ENCODE measurements around the gene MAP7D1. TPM values are rescaled to one million over a fixed set of nuclear protein-coding genes. Genes with fewer than 3 reads are reported as not detected.

MAP7D1 gene
- polyA plus RNA-seq, 1 of the 3 experiments (the other 2 are of a cell fraction) = 69.9 TPM

DNA sequence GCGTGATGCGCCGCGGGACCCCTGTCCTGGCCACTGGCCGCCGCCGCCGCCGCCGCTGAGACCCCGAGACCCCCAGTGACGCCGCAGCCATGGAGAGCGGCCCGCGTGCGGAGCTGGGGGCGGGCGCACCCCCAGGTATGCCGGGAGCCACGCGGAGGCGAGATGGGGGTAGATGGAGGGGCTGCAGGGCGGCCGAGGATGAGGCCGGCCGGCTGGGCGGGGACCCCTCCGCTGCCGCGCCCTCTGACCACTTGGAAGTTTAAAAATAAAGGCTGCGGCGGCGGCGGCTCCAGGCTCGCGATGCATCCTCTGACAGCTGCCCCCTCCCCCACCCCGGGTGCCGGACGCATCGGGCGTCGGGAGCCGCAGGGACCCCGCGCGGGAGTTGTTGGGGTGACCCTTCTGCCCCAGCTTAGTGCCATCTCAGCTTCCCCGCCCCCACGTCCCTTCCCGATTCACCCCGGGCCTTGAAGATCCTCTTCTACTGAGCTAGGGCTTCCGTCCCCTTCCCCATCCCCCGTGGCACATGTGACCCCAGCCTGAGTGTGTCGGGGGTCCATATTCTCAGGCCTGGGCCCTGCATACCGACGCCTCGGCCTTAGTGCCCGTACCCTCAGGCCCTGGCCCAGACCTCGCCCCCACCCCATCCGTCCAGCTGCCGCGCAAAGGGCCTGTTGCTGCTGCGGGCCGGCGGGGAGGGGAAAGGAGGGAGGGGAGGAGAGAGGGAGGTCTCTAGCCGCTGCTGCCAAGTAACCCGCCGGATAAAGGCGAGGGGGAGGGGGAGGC lies 562 bp downstream of the MAP7D1 start (continued):
- TF ChIP-seq, protein P1, sequence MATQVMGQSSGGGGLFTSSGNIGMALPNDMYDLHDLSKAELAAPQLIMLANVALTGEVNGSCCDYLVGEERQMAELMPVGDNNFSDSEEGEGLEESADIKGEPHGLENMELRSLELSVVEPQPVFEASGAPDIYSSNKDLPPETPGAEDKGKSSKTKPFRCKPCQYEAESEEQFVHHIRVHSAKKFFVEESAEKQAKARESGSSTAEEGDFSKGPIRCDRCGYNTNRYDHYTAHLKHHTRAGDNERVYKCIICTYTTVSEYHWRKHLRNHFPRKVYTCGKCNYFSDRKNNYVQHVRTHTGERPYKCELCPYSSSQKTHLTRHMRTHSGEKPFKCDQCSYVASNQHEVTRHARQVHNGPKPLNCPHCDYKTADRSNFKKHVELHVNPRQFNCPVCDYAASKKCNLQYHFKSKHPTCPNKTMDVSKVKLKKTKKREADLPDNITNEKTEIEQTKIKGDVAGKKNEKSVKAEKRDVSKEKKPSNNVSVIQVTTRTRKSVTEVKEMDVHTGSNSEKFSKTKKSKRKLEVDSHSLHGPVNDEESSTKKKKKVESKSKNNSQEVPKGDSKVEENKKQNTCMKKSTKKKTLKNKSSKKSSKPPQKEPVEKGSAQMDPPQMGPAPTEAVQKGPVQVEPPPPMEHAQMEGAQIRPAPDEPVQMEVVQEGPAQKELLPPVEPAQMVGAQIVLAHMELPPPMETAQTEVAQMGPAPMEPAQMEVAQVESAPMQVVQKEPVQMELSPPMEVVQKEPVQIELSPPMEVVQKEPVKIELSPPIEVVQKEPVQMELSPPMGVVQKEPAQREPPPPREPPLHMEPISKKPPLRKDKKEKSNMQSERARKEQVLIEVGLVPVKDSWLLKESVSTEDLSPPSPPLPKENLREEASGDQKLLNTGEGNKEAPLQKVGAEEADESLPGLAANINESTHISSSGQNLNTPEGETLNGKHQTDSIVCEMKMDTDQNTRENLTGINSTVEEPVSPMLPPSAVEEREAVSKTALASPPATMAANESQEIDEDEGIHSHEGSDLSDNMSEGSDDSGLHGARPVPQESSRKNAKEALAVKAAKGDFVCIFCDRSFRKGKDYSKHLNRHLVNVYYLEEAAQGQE (IDR thresholded peaks at IDR 0.05; ENCODE audit: low read depth, low read length) = no peak
- TF ChIP-seq RXRA (IDR thresholded peaks at IDR 0.05; ENCODE audit: borderline replicate concordance, low read depth) (no peak), NFIC (IDR thresholded peaks at IDR 0.05; ENCODE audit: borderline replicate concordance) (peak; percentile 24; the same call in 1 of the 2 replicates), MAX (IDR thresholded peaks at IDR 0.05; ENCODE audit: low read depth) (no peak), GATA2 (CRISPR knock-in tag; IDR thresholded peaks at IDR 0.05) (no peak), RAD21 (IDR thresholded peaks at IDR 0.05; ENCODE audit: low read length) (no peak), RFX5 (IDR thresholded peaks at IDR 0.05; ENCODE audit: low read length) (no peak)

GRCh38 chr1:36157115-36157903 lies 1.3 kb downstream of the MAP7D1 start:
- H3K27ac ChIP-seq (ENCODE audit: low read depth in 2 of 2, low read length in 1 of 2) = peak overlapping the region; percentile 90 to 98
- H3K36me3 ChIP-seq (replicated peaks in 1 of 2; ENCODE audit: control insufficient read depth in 1 of 2, insufficient read depth in 2 of 2, low read length in 1 of 2) = peaks cover 8 to 12% of the 10 kb centered on the region in 2 experiments
- peak overlapping the region; percentile 98 for H3K9ac ChIP-seq
- H3K9me3 ChIP-seq = no peaks in the 10 kb centered on the region
- H2AFZ ChIP-seq (ENCODE audit: low read depth) = no peak overlapping the region
- H3K4me3 ChIP-seq (ENCODE audit: low read depth in 2 of 2, low read length in 1 of 2) = peak overlapping the region; percentile 87 to 99
- H3K4me2 ChIP-seq = peak overlapping the region; percentile 76
- peak; percentile 54 for DNase-seq
- H3K27me3 ChIP-seq (ENCODE audit: insufficient read depth) = no peaks in the 10 kb centered on the region
- TF ChIP-seq, protein P2, sequence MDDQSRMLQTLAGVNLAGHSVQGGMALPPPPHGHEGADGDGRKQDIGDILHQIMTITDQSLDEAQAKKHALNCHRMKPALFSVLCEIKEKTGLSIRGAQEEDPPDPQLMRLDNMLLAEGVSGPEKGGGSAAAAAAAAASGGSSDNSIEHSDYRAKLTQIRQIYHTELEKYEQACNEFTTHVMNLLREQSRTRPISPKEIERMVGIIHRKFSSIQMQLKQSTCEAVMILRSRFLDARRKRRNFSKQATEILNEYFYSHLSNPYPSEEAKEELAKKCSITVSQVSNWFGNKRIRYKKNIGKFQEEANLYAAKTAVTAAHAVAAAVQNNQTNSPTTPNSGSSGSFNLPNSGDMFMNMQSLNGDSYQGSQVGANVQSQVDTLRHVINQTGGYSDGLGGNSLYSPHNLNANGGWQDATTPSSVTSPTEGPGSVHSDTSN (IDR thresholded peaks at IDR 0.05) = no peak
- TF ChIP-seq RAD21 (IDR thresholded peaks at IDR 0.05; ENCODE audit: low read length) = no peak
- no peak for TF ChIP-seq EZH2phosphoT487 (IDR thresholded peaks at IDR 0.05; ENCODE audit: borderline replicate concordance, low read depth)
- no peak for TF ChIP-seq RFX5 (IDR thresholded peaks at IDR 0.05; ENCODE audit: low read length)
- TF ChIP-seq, protein P3, sequence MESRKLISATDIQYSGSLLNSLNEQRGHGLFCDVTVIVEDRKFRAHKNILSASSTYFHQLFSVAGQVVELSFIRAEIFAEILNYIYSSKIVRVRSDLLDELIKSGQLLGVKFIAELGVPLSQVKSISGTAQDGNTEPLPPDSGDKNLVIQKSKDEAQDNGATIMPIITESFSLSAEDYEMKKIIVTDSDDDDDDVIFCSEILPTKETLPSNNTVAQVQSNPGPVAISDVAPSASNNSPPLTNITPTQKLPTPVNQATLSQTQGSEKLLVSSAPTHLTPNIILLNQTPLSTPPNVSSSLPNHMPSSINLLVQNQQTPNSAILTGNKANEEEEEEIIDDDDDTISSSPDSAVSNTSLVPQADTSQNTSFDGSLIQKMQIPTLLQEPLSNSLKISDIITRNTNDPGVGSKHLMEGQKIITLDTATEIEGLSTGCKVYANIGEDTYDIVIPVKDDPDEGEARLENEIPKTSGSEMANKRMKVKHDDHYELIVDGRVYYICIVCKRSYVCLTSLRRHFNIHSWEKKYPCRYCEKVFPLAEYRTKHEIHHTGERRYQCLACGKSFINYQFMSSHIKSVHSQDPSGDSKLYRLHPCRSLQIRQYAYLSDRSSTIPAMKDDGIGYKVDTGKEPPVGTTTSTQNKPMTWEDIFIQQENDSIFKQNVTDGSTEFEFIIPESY (IDR thresholded peaks at IDR 0.05; ENCODE audit: borderline replicate concordance, low read depth) = no peak
- TF ChIP-seq CHD2 (IDR thresholded peaks at IDR 0.05; ENCODE audit: low read length, partially characterized antibody) = no peak
- TF ChIP-seq GABPA (IDR thresholded peaks at IDR 0.05; ENCODE audit: low read depth) = no peak
- TF ChIP-seq MEF2A (IDR thresholded peaks at IDR 0.05; ENCODE audit: borderline replicate concordance, low read depth) = no peak
- no peak for TF ChIP-seq ELF1 (IDR thresholded peaks at IDR 0.05)
- TF ChIP-seq IRF3 (IDR thresholded peaks at IDR 0.05; ENCODE audit: low read depth, low read length) = no peak
- TF ChIP-seq YY1 (IDR thresholded peaks at IDR 0.05; ENCODE audit: low read depth) = no peak
- no peak for TF ChIP-seq RXRA (IDR thresholded peaks at IDR 0.05; ENCODE audit: borderline replicate concordance, low read depth)
- TF ChIP-seq MXI1 (IDR thresholded peaks at IDR 0.05; ENCODE audit: low read depth, low read length) = no peak
- CTCF ChIA-PET = interaction anchor here (1.6 to 5.6 kb wide), 2 partner anchors 26 to 31 kb away, joined by 3 to 49 read pairs; no protein-coding TSS in a partner anchor
- peaks cover 36 to 50% of the 10 kb centered on the region in 2 experiments for H3K4me1 ChIP-seq (ENCODE audit: control insufficient read depth in 1 of 2, insufficient read depth in 2 of 2, low read depth in 1 of 2, low read length in 1 of 2)
- H3F3A ChIP-seq (replicated peaks; ENCODE audit: insufficient read depth) = peaks cover 3% of the 10 kb centered on the region
- no peaks in the 10 kb centered on the region for H3K9me2 ChIP-seq
- peaks cover 53% of the 10 kb centered on the region for H4K20me1 ChIP-seq (ENCODE audit: insufficient read depth)
- POLR2A ChIA-PET = interaction anchor here (0.7 to 1.3 kb wide), 3 partner anchors 15 to 67 kb away, joined by 3 read pairs; partner anchors contain the start of gene THRAP3
- 10% methylated on average over 7 of the region's 9 CpGs for WGBS (ENCODE audit: low lambda C conversion rate)
- peaks cover 75% of the 10 kb centered on the region for H3K79me2 ChIP-seq (ENCODE audit: insufficient read depth)

Measured in SK-N-SH (cell line).